Liver (tissue), 9 donors: Measurements from ENCODE around the gene KCNK17. TPM values are rescaled to one million over a fixed set of nuclear protein-coding genes. Genes with fewer than 3 reads are reported as not detected.
A peak's percentile ranks its signal among the peaks of the same experiment; 100 is the strongest.

Experiments used
- DNase-seq: peaks from one replicate; pipeline ENCODE4 v3.0.0-alpha.2; 2017; ENCODE audit warnings: low spot score
- H3K27ac ChIP-seq, 2 donors: one replicate each; pipeline ENCODE4 v1.7.0; 2013; ENCODE audit warnings: inconsistent platforms in 2 of 2, low read length in 2 of 2, control low read depth in 1 of 2, low read depth in 1 of 2, mild to moderate bottlenecking in 1 of 2
- H3K27me3 ChIP-seq, 4 donors: one replicate each; pipeline versions ENCODE4 v1.6.1 to v1.7.0; 2013; ENCODE audit warnings: low read length in 3 of 4, inconsistent platforms in 1 of 4, mild to moderate bottlenecking in 1 of 4, moderate library complexity in 1 of 4; ENCODE audit not compliant: control insufficient read depth in 4 of 4, insufficient read depth in 4 of 4
- H3K36me3 ChIP-seq, 4 donors: one replicate each; pipeline versions ENCODE4 v1.6.1 to v1.7.0; 2013; ENCODE audit warnings: low read length in 3 of 4, mild to moderate bottlenecking in 3 of 4, low read depth in 1 of 4, moderate library complexity in 1 of 4; ENCODE audit not compliant: control insufficient read depth in 4 of 4, insufficient read depth in 3 of 4
- H3K4me1 ChIP-seq, 4 donors: one replicate each; pipeline versions ENCODE4 v1.6.1 to v1.7.0; 2013; ENCODE audit warnings: low read length in 3 of 4, mild to moderate bottlenecking in 3 of 4, moderate library complexity in 1 of 4; ENCODE audit not compliant: control insufficient read depth in 4 of 4, insufficient read depth in 4 of 4
- H3K4me3 ChIP-seq, 3 donors: one replicate each; pipeline versions ENCODE4 v1.6.1 to v1.7.0; 2013; ENCODE audit warnings: low read length in 3 of 3, control low read depth in 1 of 3, low read depth in 1 of 3, mild to moderate bottlenecking in 1 of 3
- H3K9ac ChIP-seq, 2 donors: one replicate each; pipeline ENCODE4 v1.7.0; 2013; ENCODE audit warnings: low read length in 2 of 2, mild to moderate bottlenecking in 2 of 2, moderate library complexity in 2 of 2, control low read depth in 1 of 2, low read depth in 1 of 2
- H3K9me3 ChIP-seq, 4 donors: one replicate each; pipeline versions ENCODE4 v1.6.1 to v1.7.0; 2013; ENCODE audit warnings: low read length in 3 of 4; ENCODE audit not compliant: control insufficient read depth in 4 of 4
- CTCF ChIP-seq: fragments of 150-350 bp; IDR thresholded peaks from 2 replicates; pipeline ENCODE4 v1.5.1; 2017; ENCODE audit warnings: improper control_type of control experiment, low read depth, low read length; ENCODE audit not compliant: missing input control
- EGR1 ChIP-seq, 2 donors: IDR thresholded peaks; 2 replicates each; pipeline ENCODE4 v1.6.1; 2016 to 2018; ENCODE audit warnings: antibody characterized with exemption in 2 of 2, low read depth in 2 of 2
- FOXA1 ChIP-seq: IDR thresholded peaks from 2 replicates; pipeline ENCODE4 v1.6.1; 2016; ENCODE audit warnings: antibody characterized with exemption
- FOXA2 ChIP-seq: IDR thresholded peaks from 2 replicates; pipeline ENCODE4 v1.6.1; 2016; ENCODE audit warnings: antibody characterized with exemption
- GABPA ChIP-seq, 2 donors: IDR thresholded peaks in 1 of 2; conservative IDR thresholded peaks in 1 of 2; 2 replicates each; pipeline ENCODE4 v1.6.1; 2016; ENCODE audit warnings: antibody characterized with exemption in 2 of 2, mild to moderate bottlenecking in 1 of 2, moderate library complexity in 1 of 2
- HNF4A ChIP-seq, 2 donors: conservative IDR thresholded peaks; 2 replicates each; pipeline ENCODE4 v1.6.1; 2016; ENCODE audit warnings: antibody characterized with exemption in 2 of 2, mild to moderate bottlenecking in 2 of 2
- NR2F2 ChIP-seq: IDR thresholded peaks from 2 replicates; pipeline ENCODE4 v1.6.1; 2016; ENCODE audit warnings: antibody characterized with exemption
- RAD21 ChIP-seq, 2 donors: IDR thresholded peaks; 2 replicates each; pipeline ENCODE4 v1.6.1; 2016; ENCODE audit warnings: antibody characterized with exemption in 2 of 2, mild to moderate bottlenecking in 2 of 2
- RXRA ChIP-seq, 2 donors: IDR thresholded peaks; 2 replicates each; pipeline ENCODE4 v1.6.1; 2017 to 2018; ENCODE audit warnings: antibody characterized with exemption in 2 of 2, mild to moderate bottlenecking in 1 of 2
- YY1 ChIP-seq: IDR thresholded peaks from 2 replicates; pipeline ENCODE4 v1.6.1; 2016; ENCODE audit warnings: antibody characterized with exemption, mild to moderate bottlenecking
- WGBS: extraction: QIAGEN DNeasy Blood & Tissue Kit; methylation state at CpG from one replicate; pipeline ENCODE4 v1.1.7; 2013; 5-methylcytosine and 5-hydroxymethylcytosine counted together
- polyA plus RNA-seq, 2 donors: library from polyadenylated mRNA; stranded (reverse) in 1 of 2; unstranded in 1 of 2; fragments of 200-250 nt in 1 of 2; fragments of >200 nt in 1 of 2; fragmentation: Nextera tagmentation in 1 of 2; extraction: Ambion mirVana in 1 of 2; gene quantifications; one replicate each; pipeline versions ENCODE4 v1.2.1 to v1.2.3, GENCODE V29; 2013 to 2015
- total RNA-seq, 2 donors: library from RNA; depleted of rRNA; stranded (reverse); fragments of >200 nt; gene quantifications; one replicate each; pipeline ENCODE4 v1.2.3, GENCODE V29; 2014
- TF ChIP-seq, protein P1 (sequence below): IDR thresholded peaks from 2 replicates; pipeline ENCODE4 v1.6.1; 2016; ENCODE audit warnings: antibody characterized with exemption
- TF ChIP-seq, protein P2 (sequence below): IDR thresholded peaks from 2 replicates; pipeline ENCODE4 v1.6.1; 2016; ENCODE audit warnings: antibody characterized with exemption, mild to moderate bottlenecking
- TF ChIP-seq, protein P3 (sequence below): IDR thresholded peaks from 2 replicates; pipeline ENCODE4 v1.6.1; 2016; ENCODE audit warnings: antibody characterized with exemption
- TF ChIP-seq, protein P4 (sequence below): IDR thresholded peaks from 2 replicates; pipeline ENCODE4 v1.6.1; 2016; ENCODE audit warnings: antibody characterized with exemption
- donor health status: healthy.
- donor health status: healthy.
- donor health status: healthy.
- donor health status: healthy.
- donor health status: healthy.

Gene KCNK17
- total and polyA plus RNA-seq, 4 donors, result 0.19 to 1.9 (median 0.49) TPM

DNA sequence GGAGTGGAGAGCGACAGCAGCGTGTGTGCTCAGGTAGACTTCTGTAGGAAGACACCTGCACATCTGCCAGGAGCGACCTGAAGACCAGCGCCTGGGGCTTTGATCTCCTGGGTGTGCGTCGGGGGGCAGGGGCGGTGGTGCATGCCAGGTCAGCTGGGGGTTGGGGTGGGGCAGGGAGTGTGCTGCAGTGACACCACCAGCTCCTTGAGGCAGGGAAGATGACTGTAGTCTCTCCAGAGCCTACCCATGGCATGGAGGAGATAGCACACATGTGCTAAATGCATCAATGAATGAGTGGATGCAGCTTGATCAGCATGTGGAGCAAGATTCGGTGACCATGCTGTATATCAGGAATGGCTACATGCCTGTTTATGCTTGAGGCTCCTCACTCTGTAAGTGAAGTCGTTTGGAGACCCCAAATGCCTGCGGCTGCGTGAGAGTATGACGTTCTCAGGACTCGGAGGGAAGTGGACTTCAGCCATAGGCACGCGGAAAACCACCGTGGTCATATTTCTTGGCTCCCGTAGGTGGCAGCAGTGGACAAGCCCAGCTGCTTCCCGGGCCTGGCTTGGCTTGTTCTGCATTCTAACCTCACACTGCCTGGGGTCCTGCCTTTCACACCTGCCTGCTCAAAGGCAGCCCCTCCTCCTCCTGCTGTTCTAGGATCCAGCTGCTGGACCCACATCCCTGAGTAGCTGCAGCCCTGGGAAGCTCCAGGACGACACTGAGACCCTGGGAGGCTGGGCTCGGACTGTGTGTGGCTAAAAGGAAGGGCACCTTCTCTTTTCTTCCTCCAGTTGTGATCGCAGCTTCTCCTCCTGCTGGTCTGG is 47.7 kb upstream of the KCNK17 start:
- peak; percentile 67 for DNase-seq
- H3K4me3 ChIP-seq, result no peak overlapping the region
- H3K9ac ChIP-seq, result no peak overlapping the region
- TF ChIP-seq, protein P1, sequence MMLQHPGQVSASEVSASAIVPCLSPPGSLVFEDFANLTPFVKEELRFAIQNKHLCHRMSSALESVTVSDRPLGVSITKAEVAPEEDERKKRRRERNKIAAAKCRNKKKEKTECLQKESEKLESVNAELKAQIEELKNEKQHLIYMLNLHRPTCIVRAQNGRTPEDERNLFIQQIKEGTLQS, result no peak
- TF ChIP-seq FOXA2, result no peak
- no peak for TF ChIP-seq EGR1 (IDR thresholded peaks at IDR 0.05; ENCODE audit: low read depth in 2 of 2)
- TF ChIP-seq RXRA (IDR thresholded peaks at IDR 0.05), result no peak
- TF ChIP-seq HNF4A (conservative IDR thresholded peaks at IDR 0.05), result peak; percentile 11 to 32
- TF ChIP-seq, protein P2, sequence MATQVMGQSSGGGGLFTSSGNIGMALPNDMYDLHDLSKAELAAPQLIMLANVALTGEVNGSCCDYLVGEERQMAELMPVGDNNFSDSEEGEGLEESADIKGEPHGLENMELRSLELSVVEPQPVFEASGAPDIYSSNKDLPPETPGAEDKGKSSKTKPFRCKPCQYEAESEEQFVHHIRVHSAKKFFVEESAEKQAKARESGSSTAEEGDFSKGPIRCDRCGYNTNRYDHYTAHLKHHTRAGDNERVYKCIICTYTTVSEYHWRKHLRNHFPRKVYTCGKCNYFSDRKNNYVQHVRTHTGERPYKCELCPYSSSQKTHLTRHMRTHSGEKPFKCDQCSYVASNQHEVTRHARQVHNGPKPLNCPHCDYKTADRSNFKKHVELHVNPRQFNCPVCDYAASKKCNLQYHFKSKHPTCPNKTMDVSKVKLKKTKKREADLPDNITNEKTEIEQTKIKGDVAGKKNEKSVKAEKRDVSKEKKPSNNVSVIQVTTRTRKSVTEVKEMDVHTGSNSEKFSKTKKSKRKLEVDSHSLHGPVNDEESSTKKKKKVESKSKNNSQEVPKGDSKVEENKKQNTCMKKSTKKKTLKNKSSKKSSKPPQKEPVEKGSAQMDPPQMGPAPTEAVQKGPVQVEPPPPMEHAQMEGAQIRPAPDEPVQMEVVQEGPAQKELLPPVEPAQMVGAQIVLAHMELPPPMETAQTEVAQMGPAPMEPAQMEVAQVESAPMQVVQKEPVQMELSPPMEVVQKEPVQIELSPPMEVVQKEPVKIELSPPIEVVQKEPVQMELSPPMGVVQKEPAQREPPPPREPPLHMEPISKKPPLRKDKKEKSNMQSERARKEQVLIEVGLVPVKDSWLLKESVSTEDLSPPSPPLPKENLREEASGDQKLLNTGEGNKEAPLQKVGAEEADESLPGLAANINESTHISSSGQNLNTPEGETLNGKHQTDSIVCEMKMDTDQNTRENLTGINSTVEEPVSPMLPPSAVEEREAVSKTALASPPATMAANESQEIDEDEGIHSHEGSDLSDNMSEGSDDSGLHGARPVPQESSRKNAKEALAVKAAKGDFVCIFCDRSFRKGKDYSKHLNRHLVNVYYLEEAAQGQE, result no peak
- peak; percentile 83 to 90 for TF ChIP-seq RAD21 (IDR thresholded peaks at IDR 0.05)
- TF ChIP-seq CTCF, result peak; percentile 79
- TF ChIP-seq, protein P3, sequence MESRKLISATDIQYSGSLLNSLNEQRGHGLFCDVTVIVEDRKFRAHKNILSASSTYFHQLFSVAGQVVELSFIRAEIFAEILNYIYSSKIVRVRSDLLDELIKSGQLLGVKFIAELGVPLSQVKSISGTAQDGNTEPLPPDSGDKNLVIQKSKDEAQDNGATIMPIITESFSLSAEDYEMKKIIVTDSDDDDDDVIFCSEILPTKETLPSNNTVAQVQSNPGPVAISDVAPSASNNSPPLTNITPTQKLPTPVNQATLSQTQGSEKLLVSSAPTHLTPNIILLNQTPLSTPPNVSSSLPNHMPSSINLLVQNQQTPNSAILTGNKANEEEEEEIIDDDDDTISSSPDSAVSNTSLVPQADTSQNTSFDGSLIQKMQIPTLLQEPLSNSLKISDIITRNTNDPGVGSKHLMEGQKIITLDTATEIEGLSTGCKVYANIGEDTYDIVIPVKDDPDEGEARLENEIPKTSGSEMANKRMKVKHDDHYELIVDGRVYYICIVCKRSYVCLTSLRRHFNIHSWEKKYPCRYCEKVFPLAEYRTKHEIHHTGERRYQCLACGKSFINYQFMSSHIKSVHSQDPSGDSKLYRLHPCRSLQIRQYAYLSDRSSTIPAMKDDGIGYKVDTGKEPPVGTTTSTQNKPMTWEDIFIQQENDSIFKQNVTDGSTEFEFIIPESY, result no peak
- H3K9me3 ChIP-seq, result no peaks in the 10 kb centered on the region
- peaks cover 0 to 7% (median 1%) of the 10 kb centered on the region in 4 donors for H3K4me1 ChIP-seq
- H3K27ac ChIP-seq, result no peak overlapping the region
- no peaks in the 10 kb centered on the region for H3K27me3 ChIP-seq
- WGBS, result 41% methylated on average over 21 of the region's 21 CpGs
- H3K36me3 ChIP-seq, result no peaks in the 10 kb centered on the region

DNA sequence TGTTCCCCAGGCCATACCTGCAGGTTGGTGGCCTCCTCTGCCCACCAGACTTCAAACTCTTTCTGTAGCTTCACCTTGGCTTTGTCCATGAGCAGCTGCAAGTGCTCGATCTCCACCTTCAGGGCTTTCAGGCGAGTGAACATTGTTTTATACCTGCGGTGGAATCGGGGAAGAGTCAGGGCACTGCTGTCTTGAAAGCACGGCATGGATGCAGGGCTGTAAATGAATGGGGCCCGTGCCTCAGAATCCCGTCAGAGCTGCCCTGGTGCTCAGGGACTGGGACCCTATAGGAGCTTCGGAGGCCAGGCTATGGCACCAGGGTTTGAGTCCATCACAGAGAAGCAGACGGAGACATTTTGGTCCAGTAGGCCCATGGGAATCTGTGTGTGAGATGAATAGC is 46.2 kb upstream of the KCNK17 start:
- Histone ChIP-seq H3K9me3 (no peaks in the 10 kb centered on the region), H3K27ac (no peak overlapping the region), H3K36me3 (no peaks in the 10 kb centered on the region), H3K4me1 (peaks cover 0 to 7% (median 1%) of the 10 kb centered on the region in 4 donors), H3K27me3 (no peaks in the 10 kb centered on the region), H3K4me3 (no peak overlapping the region), H3K9ac (no peak overlapping the region)
- TF ChIP-seq RXRA (IDR thresholded peaks at IDR 0.05), result no peak
- no peak for TF ChIP-seq GABPA (IDR thresholded peaks at IDR 0.05 in 1 of 2, conservative IDR thresholded peaks at IDR 0.05 in 1 of 2)
- no peak for TF ChIP-seq CTCF
- no peak for TF ChIP-seq FOXA1
- TF ChIP-seq HNF4A (conservative IDR thresholded peaks at IDR 0.05), result no peak
- TF ChIP-seq, protein P3, result no peak
- no peak for TF ChIP-seq YY1
- TF ChIP-seq, protein P4, sequence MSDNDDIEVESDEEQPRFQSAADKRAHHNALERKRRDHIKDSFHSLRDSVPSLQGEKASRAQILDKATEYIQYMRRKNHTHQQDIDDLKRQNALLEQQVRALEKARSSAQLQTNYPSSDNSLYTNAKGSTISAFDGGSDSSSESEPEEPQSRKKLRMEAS, result no peak
- no peak for TF ChIP-seq NR2F2
- WGBS, result 93% methylated on average over 9 of the region's 9 CpGs
- DNase-seq, result no peak
